HEK293 (cell line): ENCODE measurements around the gene ADGRL1.

ENCODE experiments used
- CTCF ChIA-PET: fragments of 350-600 bp; formaldehyde crosslinking; extraction: SDS; loops from one replicate; lab custom pipeline; 2021; ENCODE audit warnings: antibody characterized with exemption; lab: Yijun Ruan, JAX
- POLR2A ChIA-PET: fragments of 300-600 bp; formaldehyde crosslinking; extraction: SDS; loops from one replicate; lab custom pipeline; 2020; ENCODE audit warnings: antibody characterized with exemption, inconsistent platforms; lab: Yijun Ruan, JAX
- H3K27ac ChIP-seq: fragments of 200-500 bp; sonication (Bioruptor generic); 2 replicates; pipeline ENCODE4 v1.5.1; 2014; ENCODE audit warnings: low read depth, low read length, control low read depth, inconsistent platforms; ENCODE audit errors: extremely low read depth
- H3K36me3 ChIP-seq, 2 experiments: fragments of 200-500 bp in 1 of 2; sonication (Bioruptor generic) in 1 of 2; 1 replicate in 1 of 2; 2 replicates in 1 of 2; pipeline ENCODE4 v1.5.1; 2014 to 2017; ENCODE audit warnings: inconsistent platforms in 2 of 2, low read length in 2 of 2; ENCODE audit not compliant: control insufficient read depth in 2 of 2, insufficient read depth in 1 of 2
- H3K4me1 ChIP-seq: fragments of 200-500 bp; sonication (Bioruptor generic); 2 replicates; pipeline ENCODE4 v1.5.1; 2014; ENCODE audit warnings: mild to moderate bottlenecking, low read length, inconsistent platforms; ENCODE audit not compliant: control insufficient read depth, insufficient read depth
- H3K4me3 ChIP-seq: 2 replicates; pipeline ENCODE4 v1.5.1; 2011; ENCODE audit warnings: low read depth, mild to moderate bottlenecking, control low read depth, low read length, moderate library complexity
- H3K9me3 ChIP-seq: fragments of 200-500 bp; sonication (Bioruptor generic); 2 replicates; pipeline ENCODE4 v1.5.1; 2014; ENCODE audit warnings: low read depth, low read length, inconsistent platforms; ENCODE audit not compliant: control insufficient read depth, insufficient read depth
- EGR2 ChIP-seq: fragments of 450-650 bp; formaldehyde crosslinking; IDR thresholded peaks from 2 replicates; pipeline ENCODE4 v1.5.1; 2016; ENCODE audit warnings: low read depth, missing biosample characterization, missing genetic modification characterization
- KLF16 ChIP-seq: fragments of 450-650 bp; formaldehyde crosslinking; IDR thresholded peaks from 2 replicates; pipeline ENCODE4 v1.5.1; 2017; ENCODE audit warnings: missing biosample characterization, missing genetic modification characterization
- KLF17 ChIP-seq: fragments of 450-650 bp; formaldehyde crosslinking; IDR thresholded peaks from 2 replicates; pipeline ENCODE4 v1.5.1; 2016; ENCODE audit warnings: missing biosample characterization, missing genetic modification characterization
- KLF9 ChIP-seq: fragments of 450-650 bp; formaldehyde crosslinking; IDR thresholded peaks from 2 replicates; pipeline ENCODE4 v1.5.1; 2016; ENCODE audit warnings: missing biosample characterization, missing genetic modification characterization, low read depth
- PATZ1 ChIP-seq: fragments of 450-650 bp; formaldehyde crosslinking; IDR thresholded peaks from 2 replicates; pipeline ENCODE4 v1.5.1; 2016; ENCODE audit warnings: missing biosample characterization, missing genetic modification characterization
- RBAK ChIP-seq: fragments of 450-650 bp; formaldehyde crosslinking; IDR thresholded peaks from 2 replicates; pipeline ENCODE4 v1.5.1; 2016; ENCODE audit warnings: missing biosample characterization, missing genetic modification characterization
- TRIM28 ChIP-seq: IDR thresholded peaks from 2 replicates; pipeline ENCODE4 v1.6.1; 2011; ENCODE audit warnings: low read length, control low read depth, borderline replicate concordance
- YY1 ChIP-seq: fragments of 450-650 bp; formaldehyde crosslinking; IDR thresholded peaks from 2 replicates; pipeline ENCODE4 v1.5.1; 2018; ENCODE audit warnings: missing biosample characterization, missing genetic modification characterization
- ZBTB20 ChIP-seq: fragments of 450-650 bp; formaldehyde crosslinking; IDR thresholded peaks from 2 replicates; pipeline ENCODE4 v1.5.1; 2016; ENCODE audit warnings: missing biosample characterization, missing genetic modification characterization
- ZBTB8A ChIP-seq: fragments of 450-650 bp; formaldehyde crosslinking; IDR thresholded peaks from 2 replicates; pipeline ENCODE4 v1.5.1; 2016; ENCODE audit warnings: missing biosample characterization, missing genetic modification characterization
- ZEB2 ChIP-seq: fragments of 450-650 bp; formaldehyde crosslinking; IDR thresholded peaks from 2 replicates; pipeline ENCODE4 v1.5.1; 2016; ENCODE audit warnings: missing biosample characterization, missing genetic modification characterization
- ZNF10 ChIP-seq: fragments of 450-650 bp; formaldehyde crosslinking; IDR thresholded peaks from 2 replicates; pipeline ENCODE4 v1.5.1; 2017; ENCODE audit warnings: missing biosample characterization, missing genetic modification characterization
- ZNF16 ChIP-seq: fragments of 450-650 bp; formaldehyde crosslinking; IDR thresholded peaks from 2 replicates; pipeline ENCODE4 v1.5.1; 2016; ENCODE audit warnings: low read depth, missing biosample characterization, missing genetic modification characterization
- ZNF18 ChIP-seq: fragments of 450-650 bp; formaldehyde crosslinking; IDR thresholded peaks from 2 replicates; pipeline ENCODE4 v1.5.1; 2016; ENCODE audit warnings: missing biosample characterization, missing genetic modification characterization
- ZNF221 ChIP-seq: fragments of 450-650 bp; formaldehyde crosslinking; IDR thresholded peaks from 2 replicates; pipeline ENCODE4 v1.5.1; 2017; ENCODE audit warnings: missing biosample characterization, missing genetic modification characterization, borderline replicate concordance
- ZNF223 ChIP-seq: fragments of 450-650 bp; formaldehyde crosslinking; IDR thresholded peaks from 2 replicates; pipeline ENCODE4 v1.5.1; 2016; ENCODE audit warnings: missing biosample characterization, missing genetic modification characterization
- ZNF335 ChIP-seq: fragments of 450-650 bp; formaldehyde crosslinking; conservative IDR thresholded peaks from 2 replicates; pipeline ENCODE4 v1.5.1; 2016; ENCODE audit warnings: missing biosample characterization, missing genetic modification characterization
- ZNF354C ChIP-seq: fragments of 450-650 bp; formaldehyde crosslinking; IDR thresholded peaks from 2 replicates; pipeline ENCODE4 v1.5.1; 2016; ENCODE audit warnings: missing biosample characterization, missing genetic modification characterization, low read depth, borderline replicate concordance
- ZNF488 ChIP-seq: fragments of 450-650 bp; formaldehyde crosslinking; IDR thresholded peaks from 2 replicates; pipeline ENCODE4 v1.5.1; 2016; ENCODE audit warnings: missing biosample characterization, missing genetic modification characterization
- ZNF521 ChIP-seq: fragments of 450-650 bp; formaldehyde crosslinking; IDR thresholded peaks from 2 replicates; pipeline ENCODE4 v1.5.1; 2017; ENCODE audit warnings: missing biosample characterization, mild to moderate bottlenecking, missing genetic modification characterization
- ZNF530 ChIP-seq: fragments of 450-650 bp; formaldehyde crosslinking; IDR thresholded peaks from 2 replicates; pipeline ENCODE4 v1.5.1; 2016; ENCODE audit warnings: low read depth, missing biosample characterization, missing genetic modification characterization
- ZNF549 ChIP-seq: fragments of 450-650 bp; IDR thresholded peaks from 2 replicates; pipeline ENCODE4 v1.5.1; 2018; ENCODE audit warnings: missing biosample characterization, missing genetic modification characterization, mild to moderate bottlenecking, inconsistent platforms, moderate library complexity
- ZNF629 ChIP-seq: fragments of 450-650 bp; formaldehyde crosslinking; IDR thresholded peaks from 2 replicates; pipeline ENCODE4 v1.5.1; 2017; ENCODE audit warnings: missing biosample characterization, missing genetic modification characterization
- ZNF645 ChIP-seq: fragments of 450-650 bp; formaldehyde crosslinking; IDR thresholded peaks from 2 replicates; pipeline ENCODE4; 2016; ENCODE audit warnings: missing biosample characterization, missing genetic modification characterization
- ZNF660 ChIP-seq: fragments of 450-650 bp; IDR thresholded peaks from 2 replicates; pipeline ENCODE4 v1.5.1; 2018; ENCODE audit warnings: missing biosample characterization, mild to moderate bottlenecking, missing genetic modification characterization
- ZNF677 ChIP-seq: fragments of 450-650 bp; IDR thresholded peaks from 2 replicates; pipeline ENCODE4 v1.5.0; 2018; ENCODE audit warnings: missing biosample characterization, mild to moderate bottlenecking, missing genetic modification characterization, moderate library complexity
- ZNF692 ChIP-seq: fragments of 450-650 bp; formaldehyde crosslinking; IDR thresholded peaks from 2 replicates; pipeline ENCODE4 v1.5.1; 2016; ENCODE audit warnings: missing biosample characterization, missing genetic modification characterization
- ZSCAN16 ChIP-seq: fragments of 450-650 bp; formaldehyde crosslinking; IDR thresholded peaks from 2 replicates; pipeline ENCODE4 v1.5.1; 2016; ENCODE audit warnings: missing biosample characterization, missing genetic modification characterization

ADGRL1 gene

GRCh38 chr19:14118165-14119051 is 87.6 kb downstream of the ADGRL1 start (continued):
- no peak for TF ChIP-seq ZNF18 (tag by site-specific recombination)
- no peak for TF ChIP-seq ZNF16
- no peak for TF ChIP-seq KLF9
- TF ChIP-seq ZNF645: no peak
- no peak for TF ChIP-seq ZNF677 (tag by site-specific recombination)
- TF ChIP-seq KLF16 (tag by site-specific recombination): 0 out of 2 replicates have a peak, but pooled peaks have one; percentile 32
- TF ChIP-seq RBAK: no peak
- no peak for TF ChIP-seq ZNF223
- TF ChIP-seq ZNF10: no peak; the same call in 1 of the 2 replicates
- TF ChIP-seq ZEB2 (tag by site-specific recombination): peak; percentile 73
- no peak for TF ChIP-seq ZNF660
- TF ChIP-seq ZNF530 (tag by site-specific recombination): no peak
- no peak for TF ChIP-seq TRIM28
- TF ChIP-seq ZBTB20 (tag by site-specific recombination): peak; percentile 94
- TF ChIP-seq YY1 (tag by site-specific recombination): no peak
- no peak for TF ChIP-seq ZNF221 (tag by site-specific recombination)
- no peak for TF ChIP-seq ZNF354C (tag by site-specific recombination)
- peak; percentile 70; the same call in 1 of the 2 replicates for TF ChIP-seq ZNF629 (tag by site-specific recombination)
- TF ChIP-seq ZSCAN16 (tag by site-specific recombination): no peak
- no peak for TF ChIP-seq KLF17 (tag by site-specific recombination)
- TF ChIP-seq, all 188 proteins: peak for 33

GRCh38 chr19:14117668-14118164 is 88.3 kb downstream of the ADGRL1 start, which contains the start of gene PRKACA:
Gene PRKACA, minus strand, starts transcription at chr19:14117762. Its CDS starts 215 bp downstream, at chr19:14117547.
- Histone ChIP-seq H3K27ac (peak within 1 kb of the TSS; percentile 47; the same call in 1 of the 2 replicates), H3K36me3 (peaks cover 0 to 24% of the 10 kb centered on the region in 2 experiments; a peak in 2 of 3 replicates), H3K9me3 (no peaks in the 10 kb centered on the region), H3K4me3 (peak within 1 kb of the TSS; percentile 76), H3K4me1 (peaks cover 9% of the 10 kb centered on the region)
- POLR2A ChIA-PET: interaction anchor here (0.6 to 5.7 kb wide), 5 partner anchors 9 to 52 kb away, joined by 3 to 45 read pairs (median 4); partner anchors contain the start of gene ASF1B
- CTCF ChIA-PET: no interaction called here
- TF ChIP-seq ZNF488 (no peak), EGR2 (tag by site-specific recombination) (peak; percentile 80), ZBTB8A (peak; percentile 83), ZNF692 (no peak), ZNF335 (tag by site-specific recombination) (no peak), ZNF549 (no peak), ZNF521 (tag by site-specific recombination) (no peak), ZBTB20 (tag by site-specific recombination) (peak; percentile 36; the same call in 1 of the 2 replicates), PATZ1 (tag by site-specific recombination) (peak; percentile 66)
